Kidney (tissue), 14 donors: ENCODE results near the gene CELSR2. TPM values are rescaled to one million over a fixed set of nuclear protein-coding genes. Genes with fewer than 3 reads are reported as not detected.

ENCODE experiments used
- DNase-seq, 5 donors: peaks; one replicate each; pipeline ENCODE4 v3.0.0-alpha.2; 2013 to 2020
- FAIRE-seq: peaks from 2 replicates; lab custom pipeline; 2012; peaks lifted over from hg19 to GRCh38; lab: Jason Lieb, UNC
- H3K27ac ChIP-seq, 2 donors: one replicate each; pipeline ENCODE4 v1.7.0; 2013; ENCODE audit warnings: low read depth in 2 of 2, low read length in 2 of 2, inconsistent platforms in 1 of 2
- H3K27me3 ChIP-seq: one replicate; pipeline ENCODE4 v1.7.1; 2013; ENCODE audit warnings: low read length, inconsistent platforms; ENCODE audit not compliant: control insufficient read depth, insufficient read depth
- H3K36me3 ChIP-seq, 3 donors: one replicate each; pipeline versions ENCODE4 v1.7.0 to v1.7.1; 2013; ENCODE audit warnings: low read length in 3 of 3, control low read depth in 1 of 3, inconsistent platforms in 1 of 3; ENCODE audit not compliant: insufficient read depth in 3 of 3, control insufficient read depth in 2 of 3
- H3K4me1 ChIP-seq, 3 donors: one replicate each; pipeline versions ENCODE4 v1.7.0 to v1.7.1; 2013; ENCODE audit warnings: low read length in 3 of 3, inconsistent platforms in 1 of 3, low read depth in 1 of 3; ENCODE audit not compliant: control insufficient read depth in 2 of 3, insufficient read depth in 2 of 3
- H3K4me3 ChIP-seq, 3 donors: one replicate each; pipeline versions ENCODE4 v1.7.0 to v1.8.1; 2013; ENCODE audit warnings: low read length in 3 of 3, control low read depth in 1 of 3, inconsistent platforms in 1 of 3
- H3K9ac ChIP-seq, 3 donors: one replicate each; pipeline versions ENCODE4 v1.7.0 to v1.7.1; 2013; ENCODE audit warnings: low read length in 3 of 3, control low read depth in 1 of 3, inconsistent platforms in 1 of 3
- H3K9me3 ChIP-seq, 3 donors: one replicate each; pipeline versions ENCODE4 v1.7.0 to v1.7.1; 2013; ENCODE audit warnings: low read length in 3 of 3, control low read depth in 1 of 3, inconsistent platforms in 1 of 3; ENCODE audit not compliant: control insufficient read depth in 2 of 3, insufficient read depth in 1 of 3
- CTCF ChIP-seq: IDR thresholded peaks from 3 replicates; pipeline ENCODE4 v1.5.1; 2012; ENCODE audit warnings: mild to moderate bottlenecking, moderate library complexity, borderline replicate concordance; ENCODE audit not compliant: insufficient read depth; ENCODE audit errors: extremely low read depth
- intact Hi-C: fragments of 100-400 bp; cut with DNase I; formaldehyde crosslinking; loops from one replicate; pipeline ENCODE4 v1.11.1; 2022
- polyA plus RNA-seq: library from polyadenylated mRNA; stranded (reverse); fragments of 350-450 nt; fragmentation: Illumina TruSeq; extraction: RNeasy Lipid Tissue Mini Kit (QIAGEN cat#74804); gene quantifications from one replicate; pipeline ENCODE4 v1.2.3, GENCODE V29; 2014; ENCODE audit warnings: low read depth, low replicate concordance; ENCODE audit not compliant: insufficient read depth
- total RNA-seq: library from RNA; stranded (reverse); fragmentation: NEBNext Ultra II Directional; extraction: Animal tissue kit (Norgen Biotek cat#: 25700); gene quantifications from one replicate; pipeline ENCODE4 v1.2.1, GENCODE V29; 2021
- donor health status: control.
- donor health status: control.
- donor health status: control.
- donor health status: control.
- donor health status: control.
- donor health status: DM: yes; HTN: yes; CAD: no.
- donor health status: Normal renal cell carcinoma (clear cell type).

The CELSR2 gene
- total and polyA plus RNA-seq, 2 donors from 2014 or later = 10.6 to 65.6 TPM

GRCh38 chr1:109213824-109214693, 35.3 kb upstream of the CELSR2 start, which contains the start of gene SARS1:
TSS of gene SARS1 (plus strand) at chr1:109213918. CDS start at chr1:109213993, 75 bp downstream.
- peak within 1 kb of the TSS; percentile 98 to 99 (median 99) for H3K4me3 ChIP-seq

GRCh38 chr1:109214695-109215623, 34.4 kb upstream of the CELSR2 start:
- no peak for TF ChIP-seq CTCF
- peak overlapping the region; percentile 92 to 96 (median 94) for H3K9ac ChIP-seq
- H3K9me3 ChIP-seq = no peaks in the 10 kb centered on the region
- peak overlapping the region; percentile 98 to 99 (median 99) for H3K4me3 ChIP-seq
- H3K27me3 ChIP-seq = no peaks in the 10 kb centered on the region
- DNase-seq (peak in 3 of 5 donors; percentile 30 to 73 (median 42)), FAIRE-seq (no peak)
- intact Hi-C loops = no loop called here
- H3K27ac ChIP-seq = peak overlapping the region; percentile 91 to 97
- no peaks in the 10 kb centered on the region for H3K36me3 ChIP-seq
- H3K4me1 ChIP-seq = peaks cover 3 to 12% (median 5%) of the 10 kb centered on the region in 3 donors

More at GRCh38 chr1:109213824-109214693, 35.3 kb upstream of the CELSR2 start, which contains the start of gene SARS1:
- no peaks in the 10 kb centered on the region for H3K36me3 ChIP-seq
- FAIRE-seq (no peak), DNase-seq (peak; percentile 93 to 98 (median 96))
- peaks cover 3 to 12% (median 5%) of the 10 kb centered on the region in 3 donors for H3K4me1 ChIP-seq
- no peak for TF ChIP-seq CTCF
- H3K27ac ChIP-seq = peak within 1 kb of the TSS; percentile 91 to 97
- H3K27me3 ChIP-seq = no peaks in the 10 kb centered on the region
- no peaks in the 10 kb centered on the region for H3K9me3 ChIP-seq
- H3K9ac ChIP-seq = peak within 1 kb of the TSS; percentile 92 to 96 (median 94)
- intact Hi-C loops = no loop called here

DNA sequence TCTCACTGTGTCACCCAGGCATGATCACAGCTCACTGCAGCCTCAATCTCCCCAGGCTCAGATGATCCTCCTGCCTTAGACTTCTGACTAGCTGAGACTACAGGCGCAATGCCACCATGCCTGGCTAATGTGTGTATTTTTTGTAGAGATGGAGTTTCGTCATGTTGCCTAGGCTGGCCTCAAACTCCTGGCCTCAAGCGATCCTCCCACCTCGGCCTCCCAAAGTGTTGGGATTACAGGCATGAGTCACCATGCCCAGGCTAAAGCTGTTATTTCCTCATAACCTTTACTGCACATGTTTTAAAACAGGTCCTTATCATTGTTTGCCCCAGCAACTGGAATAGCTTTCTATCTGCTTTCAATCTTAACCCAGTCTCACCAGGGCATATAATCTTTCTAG, 32.7 kb upstream of the CELSR2 start:
- no peak overlapping the region for H3K27ac ChIP-seq
- H3K9me3 ChIP-seq = no peaks in the 10 kb centered on the region
- no peak for FAIRE-seq
- H3K4me1 ChIP-seq = peaks cover 3 to 12% (median 5%) of the 10 kb centered on the region in 3 donors
- no peak for TF ChIP-seq CTCF
- intact Hi-C loops = no loop called here
- DNase-seq = no peak
- no peak overlapping the region for H3K9ac ChIP-seq
- H3K36me3 ChIP-seq = no peaks in the 10 kb centered on the region
- no peaks in the 10 kb centered on the region for H3K27me3 ChIP-seq
- H3K4me3 ChIP-seq = no peak overlapping the region
